GM23338 (cell line): Measurements from ENCODE around the gene DCST1. TPM values are rescaled to one million over a fixed set of nuclear protein-coding genes. Genes with fewer than 3 reads are reported as not detected.

Source experiments
- ATAC-seq: fragments of 200-7000 bp; cut with Tn5 transposase; 3 replicates; pipeline ENCODE4 v1.9.1; 2020
- DNase-seq: peaks from one replicate; pipeline ENCODE4 v3.0.0-alpha.2; 2015; ENCODE audit warnings: low spot score
- H2AFZ ChIP-seq: fragments of 200-600 bp; sonication (generic); 2 replicates; pipeline ENCODE4 v1.8.0; 2016; ENCODE audit warnings: antibody characterized with exemption, mild to moderate bottlenecking, moderate library complexity
- H3F3A ChIP-seq: fragments of 200-600 bp; sonication (generic); replicated peaks from 2 replicates; pipeline ENCODE4 v1.8.0; 2017; ENCODE audit warnings: antibody characterized with exemption, mixed run types, low read depth
- H3K27ac ChIP-seq: fragments of 200-600 bp; sonication (generic); 2 replicates; pipeline ENCODE4 v1.6.1; 2016; ENCODE audit warnings: low read depth
- H3K27me3 ChIP-seq: fragments of 200-600 bp; sonication (generic); 2 replicates; pipeline ENCODE4 v1.8.0; 2016; ENCODE audit warnings: mild to moderate bottlenecking, mixed run types, moderate library complexity; ENCODE audit not compliant: insufficient read depth
- H3K36me3 ChIP-seq: fragments of 200-600 bp; sonication (generic); 2 replicates; pipeline ENCODE4 v1.8.0; 2016; ENCODE audit warnings: mild to moderate bottlenecking; ENCODE audit not compliant: insufficient read depth
- H3K4me1 ChIP-seq: fragments of 200-600 bp; sonication (generic); 2 replicates; pipeline ENCODE4 v1.8.0; 2016; ENCODE audit warnings: mild to moderate bottlenecking, moderate library complexity; ENCODE audit not compliant: insufficient read depth
- H3K4me2 ChIP-seq: fragments of 200-600 bp; sonication (generic); 2 replicates; pipeline ENCODE4 v1.7.1; 2017; ENCODE audit warnings: mixed run types
- H3K4me3 ChIP-seq: fragments of 200-600 bp; sonication (generic); 2 replicates; pipeline ENCODE4 v1.6.1; 2016; ENCODE audit warnings: mixed run types
- H3K79me2 ChIP-seq: fragments of 200-600 bp; sonication (generic); replicated peaks from 2 replicates; pipeline ENCODE4 v1.8.0; 2017; ENCODE audit warnings: mild to moderate bottlenecking; ENCODE audit not compliant: insufficient read depth
- H3K9me2 ChIP-seq: fragments of 200-600 bp; sonication (generic); 2 replicates; pipeline ENCODE4 v1.8.0; 2017; ENCODE audit not compliant: insufficient read depth
- H4K20me1 ChIP-seq: fragments of 200-600 bp; sonication (generic); replicated peaks from 2 replicates; pipeline ENCODE4 v1.8.0; 2017; ENCODE audit warnings: mild to moderate bottlenecking; ENCODE audit not compliant: insufficient read depth
- H3K27ac Mint-ChIP-seq: 2 replicates; pipeline ENCODE4 v1.8.0; 2020; ENCODE audit warnings: inconsistent platforms, mild to moderate bottlenecking, moderate library complexity, mixed read lengths
- H3K27me3 Mint-ChIP-seq: 3 replicates; pipeline ENCODE4 v1.8.0; 2022; ENCODE audit warnings: low read depth, mild to moderate bottlenecking, moderate library complexity, mixed read lengths, inconsistent platforms; ENCODE audit not compliant: insufficient read depth, poor library complexity
- H3K36me3 Mint-ChIP-seq: 3 replicates; pipeline ENCODE4 v1.8.0; 2021; ENCODE audit warnings: low read depth, mild to moderate bottlenecking, inconsistent platforms, moderate library complexity, mixed read lengths
- H3K4me1 Mint-ChIP-seq: 3 replicates; pipeline ENCODE4 v1.8.0; 2020; ENCODE audit warnings: mild to moderate bottlenecking, inconsistent platforms, mixed read lengths
- H3K4me3 Mint-ChIP-seq: 3 replicates; pipeline ENCODE4 v1.8.0; 2021; ENCODE audit warnings: moderate library complexity, mild to moderate bottlenecking, inconsistent platforms, mixed read lengths
- H3K9me3 Mint-ChIP-seq: 3 replicates; pipeline ENCODE4 v1.8.0; 2020; ENCODE audit warnings: moderate library complexity, mild to moderate bottlenecking, inconsistent platforms, mixed read lengths
- CREB1 ChIP-seq: fragments of 250-450 bp; sonication (Bioruptor Pico); IDR thresholded peaks from 2 replicates; pipeline ENCODE4 v1.5.0; 2020; ENCODE audit warnings: low read depth, mild to moderate bottlenecking, moderate library complexity
- CTCF ChIP-seq, 2 experiments: fragments of 200-600 bp in 1 of 2; sonication (generic) in 1 of 2; conservative IDR thresholded peaks; 2 replicates each; pipeline versions ENCODE4 v1.5.1 to v1.6.1; 2016 to 2017; ENCODE audit warnings: antibody characterized with exemption in 2 of 2, low read depth in 2 of 2, mild to moderate bottlenecking in 2 of 2, moderate library complexity in 1 of 2
- EZH2 ChIP-seq: fragments of 200-600 bp; sonication (generic); IDR thresholded peaks from one replicate; pipeline ENCODE4 v1.8.0; 2017; ENCODE audit warnings: antibody characterized with exemption, mild to moderate bottlenecking, low read depth; ENCODE audit not compliant: unreplicated experiment
- EZH2phosphoT487 ChIP-seq: fragments of 200-600 bp; sonication (generic); IDR thresholded peaks from one replicate; pipeline ENCODE4 v1.8.1; 2018; ENCODE audit warnings: antibody characterized with exemption; ENCODE audit not compliant: unreplicated experiment
- JUNB ChIP-seq: IDR thresholded peaks from one replicate; pipeline ENCODE4 v1.6.1; 2016; ENCODE audit warnings: antibody characterized with exemption; ENCODE audit not compliant: unreplicated experiment
- NANOG ChIP-seq: IDR thresholded peaks from 2 replicates; pipeline ENCODE4 v1.6.1; 2016; ENCODE audit warnings: antibody characterized with exemption, borderline replicate concordance
- REST ChIP-seq: IDR thresholded peaks from one replicate; pipeline ENCODE4 v1.6.1; 2018; ENCODE audit warnings: antibody characterized with exemption; ENCODE audit not compliant: unreplicated experiment
- STAT1 ChIP-seq: IDR thresholded peaks from one replicate; pipeline ENCODE4 v1.6.1; 2016; ENCODE audit warnings: antibody characterized with exemption; ENCODE audit not compliant: unreplicated experiment
- ZNF114 ChIP-seq: fragments of 250-450 bp; sonication (Bioruptor Pico); IDR thresholded peaks from 2 replicates; pipeline ENCODE4 v1.5.0; 2020; ENCODE audit warnings: mild to moderate bottlenecking, moderate library complexity
- polyA plus RNA-seq: library from polyadenylated mRNA; unstranded; fragments of >200 nt; fragmentation: Nextera tagmentation; extraction: Ambion mirVana; gene quantifications from 2 replicates; pipeline ENCODE4 v1.2.1, GENCODE V29; 2016
- total RNA-seq: library from RNA; depleted of rRNA; stranded (reverse); fragments of >200 nt; shearing (Covaris generic); gene quantifications from 2 replicates; pipeline ENCODE4 v1.2.3, GENCODE V29; 2014
- TF ChIP-seq, protein P1 (sequence below): IDR thresholded peaks from 2 replicates; pipeline ENCODE4 v1.6.1; 2016; ENCODE audit warnings: antibody characterized with exemption

DCST1 gene
- total and polyA plus RNA-seq, 2 experiments from 2014 or later, result not detected

GRCh38 chr1:155001425-155001674 lies 32.3 kb upstream of the DCST1 start:
- ATAC-seq (peak; percentile 2; the same call in 2 of the 3 replicates), DNase-seq (no peak)
- peak overlapping the region; percentile 72; the same call in 1 of the 2 replicates for H3K27ac Mint-ChIP-seq
- H2AFZ ChIP-seq, result no peak overlapping the region
- no peaks in the 10 kb centered on the region for H3K36me3 ChIP-seq
- peaks cover 18% of the 10 kb centered on the region for H3K4me1 ChIP-seq
- no peaks in the 10 kb centered on the region for H3K27me3 ChIP-seq
- peaks cover 34% of the 10 kb centered on the region for H3K4me1 Mint-ChIP-seq
- H3K36me3 Mint-ChIP-seq, result peaks cover 2% of the 10 kb centered on the region; the same call in 1 of the 3 replicates
- H3K9me2 ChIP-seq, result no peaks in the 10 kb centered on the region
- H3K4me3 ChIP-seq, result peak overlapping the region; percentile 90
- peak overlapping the region; percentile 79 for H3K4me3 Mint-ChIP-seq
- TF ChIP-seq STAT1, result no peak
- TF ChIP-seq EZH2phosphoT487, result no peak
- no peak for TF ChIP-seq EZH2
- no peak for TF ChIP-seq CTCF (conservative IDR thresholded peaks at IDR 0.05; ENCODE audit: low read depth in 2 of 2)
- TF ChIP-seq CREB1 (CRISPR knock-in tag), result no peak
- no peak for TF ChIP-seq REST
- TF ChIP-seq JUNB, result no peak
- TF ChIP-seq ZNF114 (CRISPR knock-in tag), result no peak
- TF ChIP-seq, protein P1, sequence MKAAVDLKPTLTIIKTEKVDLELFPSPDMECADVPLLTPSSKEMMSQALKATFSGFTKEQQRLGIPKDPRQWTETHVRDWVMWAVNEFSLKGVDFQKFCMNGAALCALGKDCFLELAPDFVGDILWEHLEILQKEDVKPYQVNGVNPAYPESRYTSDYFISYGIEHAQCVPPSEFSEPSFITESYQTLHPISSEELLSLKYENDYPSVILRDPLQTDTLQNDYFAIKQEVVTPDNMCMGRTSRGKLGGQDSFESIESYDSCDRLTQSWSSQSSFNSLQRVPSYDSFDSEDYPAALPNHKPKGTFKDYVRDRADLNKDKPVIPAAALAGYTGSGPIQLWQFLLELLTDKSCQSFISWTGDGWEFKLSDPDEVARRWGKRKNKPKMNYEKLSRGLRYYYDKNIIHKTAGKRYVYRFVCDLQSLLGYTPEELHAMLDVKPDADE, result no peak
- no peak for TF ChIP-seq NANOG
- peak overlapping the region; percentile 90 for H3K4me2 ChIP-seq
- H3K79me2 ChIP-seq, result peaks cover 23% of the 10 kb centered on the region
- peaks cover 16% of the 10 kb centered on the region for H3F3A ChIP-seq
- H3K27me3 Mint-ChIP-seq, result peaks cover 21% of the 10 kb centered on the region
- peak overlapping the region; percentile 95 for H3K27ac ChIP-seq
- no peaks in the 10 kb centered on the region for H4K20me1 ChIP-seq
- no peaks in the 10 kb centered on the region for H3K9me3 Mint-ChIP-seq
